ENCODE data around the gene SYT2. TPM values are rescaled to one million over a fixed set of nuclear protein-coding genes. Genes with fewer than 3 reads are reported as not detected.
"Not testable (repeated sequence)": the region's sequence is repeated elsewhere in the genome, so short reads cannot be mapped to it uniquely, and the experiment has no call there.

The SYT2 gene
- total and polyA plus RNA-seq, 8 donors, result under 0.01 to 0.03 (median 0.03) TPM; not detected in 4

- TF ChIP-seq CTCF (IDR thresholded peaks at IDR 0.05), result no peak
- no peak overlapping the region for H3K4me3 ChIP-seq
- H3K9me3 ChIP-seq, result no peaks in the 10 kb centered on the region
- intact Hi-C loops (cut with DNase I), result loop anchor here in 1 of 3 donors (5.0 kb wide), 1 partner anchor 529 kb away; no protein-coding TSS in a partner anchor
- ATAC-seq (no peak), DNase-seq (no peak), FAIRE-seq (no peak)
- H3K27me3 ChIP-seq, result no peaks in the 10 kb centered on the region
- no peaks in the 10 kb centered on the region for H3K36me3 ChIP-seq
- WGBS, 2 donors, result 76 to 77% methylated on average over 2 of the region's 2 CpGs
- no peak overlapping the region for H3K27ac ChIP-seq
- H3K4me1 ChIP-seq, result no peaks in the 10 kb centered on the region
These were observed 6.4 kb upstream of the SYT2 start for GRCh38 chr1:202716654-202717053.

DNA sequence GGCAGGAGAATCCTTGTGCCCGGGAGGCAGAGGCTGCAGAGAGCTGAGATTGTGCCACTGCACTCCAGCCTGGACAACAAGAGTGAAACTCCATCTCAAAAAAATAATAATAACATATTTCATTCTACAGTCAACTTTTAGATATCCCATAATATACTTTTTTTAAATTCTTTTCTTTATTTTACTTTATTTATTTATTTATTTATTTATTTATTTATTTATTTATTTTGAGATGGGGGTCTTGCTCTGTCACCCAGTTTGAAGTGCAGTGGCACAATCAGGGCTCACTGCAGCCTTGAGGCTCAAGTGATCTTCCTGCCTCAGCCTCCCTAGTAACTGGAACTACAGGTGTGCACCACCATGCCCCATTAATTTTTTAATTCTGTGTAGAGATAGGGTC, 3.9 kb upstream of the SYT2 start:
- ATAC-seq; FAIRE-seq; H3K9me3 ChIP-seq; intact Hi-C loops (cut with DNase I); DNase-seq; H3K27me3 ChIP-seq; H3K4me3 ChIP-seq; H3K36me3 ChIP-seq; H3K27ac ChIP-seq: not testable (repeated sequence)
- H3K4me1 ChIP-seq, result peaks cover 0 to 12% (median 5%) of the 10 kb centered on the region in 3 donors
- 91 to 100% methylated on average over 1 of the region's 1 CpG for WGBS, 2 donors

GRCh38 chr1:202713110-202713509, 2.9 kb upstream of the SYT2 start:
- H3K9me3 ChIP-seq, result no peaks in the 10 kb centered on the region
- no peak overlapping the region for H3K4me3 ChIP-seq
- WGBS, 2 donors, result 46% methylated on average over 4 of the region's 4 CpGs
- DNase-seq (no peak), FAIRE-seq (no peak), ATAC-seq (peak in 1 of 4 donors; percentile 45)
- TF ChIP-seq CTCF (IDR thresholded peaks at IDR 0.05), result no peak
- peaks cover 0 to 15% (median 2%) of the 10 kb centered on the region in 4 donors for H3K27me3 ChIP-seq
- no peak overlapping the region for H3K27ac ChIP-seq
- intact Hi-C loops (cut with DNase I), result no loop called here
- no peaks in the 10 kb centered on the region for H3K36me3 ChIP-seq
- H3K4me1 ChIP-seq, result peaks cover 0 to 12% (median 5%) of the 10 kb centered on the region in 3 donors

DNA sequence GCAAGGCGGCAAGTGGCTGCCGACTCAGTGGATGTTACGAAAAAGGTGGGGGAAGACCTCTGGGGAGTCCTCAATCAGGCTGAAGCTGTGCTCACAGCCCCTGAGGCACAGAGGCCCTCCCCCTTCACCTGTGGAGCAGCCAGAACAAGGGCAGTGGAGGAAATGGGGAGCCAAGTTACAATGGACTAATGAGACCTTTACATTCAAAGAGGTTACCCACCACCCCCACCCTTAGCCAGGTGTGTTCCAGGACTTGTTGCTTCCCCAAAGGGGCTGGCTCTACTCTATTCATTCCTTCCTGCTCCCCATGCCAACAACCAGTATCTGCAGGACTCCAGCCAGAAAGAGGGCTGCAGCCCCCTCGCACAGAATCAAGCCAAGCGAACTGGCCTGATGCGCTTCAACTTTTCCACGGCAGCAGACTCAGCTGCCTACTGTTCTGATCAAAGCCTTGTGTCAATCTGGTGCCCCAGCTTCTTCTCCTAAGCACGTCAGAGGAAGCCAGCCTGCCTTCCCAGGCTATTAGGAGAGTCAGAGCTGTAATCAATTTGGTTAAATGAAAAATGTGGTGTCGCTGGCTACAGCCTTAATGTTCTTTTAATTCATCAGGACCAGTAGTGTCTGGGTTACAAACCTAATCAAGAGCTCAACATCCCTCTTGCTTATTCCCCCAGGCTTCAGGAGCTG, 1.8 kb upstream of the SYT2 start:
- no peak for TF ChIP-seq CTCF (IDR thresholded peaks at IDR 0.05)
- FAIRE-seq (no peak), ATAC-seq (no peak), DNase-seq (no peak)
- Histone ChIP-seq H3K27ac (no peak overlapping the region), H3K4me1 (peaks cover 0 to 12% (median 5%) of the 10 kb centered on the region in 3 donors), H3K36me3 (no peaks in the 10 kb centered on the region), H3K4me3 (no peak overlapping the region), H3K9me3 (no peaks in the 10 kb centered on the region), H3K27me3 (peaks cover 0 to 15% (median 2%) of the 10 kb centered on the region in 4 donors)
- intact Hi-C loops (cut with DNase I), result no loop called here
- WGBS, 2 donors, result 67 to 69% methylated on average over 9 of the region's 9 CpGs

DNA sequence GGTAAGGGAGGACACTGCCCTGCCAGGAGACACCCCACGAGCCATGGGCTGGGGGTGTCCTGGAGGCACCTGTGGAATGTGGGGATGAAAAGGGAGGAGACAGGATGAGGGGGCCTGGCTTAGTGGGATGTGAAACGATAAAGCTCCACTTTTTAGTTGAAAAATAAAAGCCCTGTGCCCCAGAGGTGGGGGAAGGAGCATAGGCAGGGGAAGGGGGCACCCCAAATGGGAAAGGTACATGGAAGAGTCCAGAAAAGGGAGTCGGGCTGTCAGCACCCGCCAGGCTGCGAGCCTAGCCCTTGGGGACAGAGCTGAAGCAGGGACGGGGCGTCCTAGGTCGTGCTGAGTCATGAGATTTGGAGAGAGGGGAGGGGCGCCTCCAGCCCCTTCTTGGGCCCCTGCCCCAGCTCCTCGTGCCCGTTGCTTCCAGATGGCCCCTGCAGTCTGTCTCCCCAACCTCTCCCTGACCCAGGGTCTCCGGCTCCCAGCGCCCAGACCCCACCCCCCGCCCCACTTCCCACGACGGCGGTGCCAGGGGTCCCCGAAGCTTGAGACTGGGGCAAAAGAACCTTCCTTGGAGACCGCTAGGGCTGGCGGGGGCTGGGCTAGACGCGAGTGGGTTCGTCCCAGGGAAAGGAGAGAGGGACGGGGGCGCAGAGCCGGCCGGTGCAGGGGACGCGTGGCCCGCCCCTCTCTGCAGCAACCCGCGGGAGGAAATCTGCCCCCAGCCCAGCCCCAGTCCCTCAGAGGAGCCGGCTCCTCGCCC, 795 bp downstream of the SYT2 start:
- WGBS, 2 donors, result 4 to 5% methylated on average over 31 to 34 of the region's 34 CpGs
- H3K4me3 ChIP-seq, result peak overlapping the region in 2 of 4 donors; percentile 16 to 38
- peaks cover 0 to 12% (median 5%) of the 10 kb centered on the region in 3 donors for H3K4me1 ChIP-seq
- DNase-seq (peak in 1 of 6 donors; percentile 62), FAIRE-seq (no peak), ATAC-seq (peak; percentile 14 to 58 (median 42))
- peaks cover 0 to 15% (median 2%) of the 10 kb centered on the region in 4 donors for H3K27me3 ChIP-seq
- intact Hi-C loops (cut with DNase I), result no loop called here
- H3K9me3 ChIP-seq, result no peaks in the 10 kb centered on the region
- H3K36me3 ChIP-seq, result no peaks in the 10 kb centered on the region
- H3K27ac ChIP-seq, result no peak overlapping the region
- no peak for TF ChIP-seq CTCF (IDR thresholded peaks at IDR 0.05)
